NCI-H128 (cell line): ENCODE measurements around the gene CCDC150.
"Not testable (repeated sequence)": the region's sequence is repeated elsewhere in the genome, so short reads cannot be mapped to it uniquely, and the experiment has no call there.

Experiments used
- DNase-seq: peaks from one replicate; lab custom pipeline; 2025; ENCODE audit not compliant: unreplicated experiment; lab: John Stamatoyannopoulos, UW

Gene CCDC150

GRCh38 chr2:196710056-196710455 lies 70.5 kb downstream of the CCDC150 start:
- not testable (repeated sequence) for DNase-seq

GRCh38 chr2:196711625-196712024 lies 72.1 kb downstream of the CCDC150 start:
- DNase-seq = no peak

- DNase-seq = no peak
Measured at GRCh38 chr2:196712867-196713266, 73.4 kb downstream of the CCDC150 start.

- DNase-seq = no peak
Measured at GRCh38 chr2:196718419-196719109, 79.0 kb downstream of the CCDC150 start.

GRCh38 chr2:196719110-196719872 lies 79.8 kb downstream of the CCDC150 start:
- no peak for DNase-seq

GRCh38 chr2:196723571-196723970 lies 84.1 kb downstream of the CCDC150 start:
- no peak for DNase-seq

GRCh38 chr2:196725218-196725617 lies 85.7 kb downstream of the CCDC150 start:
- no peak for DNase-seq

GRCh38 chr2:196725882-196726281 lies 86.4 kb downstream of the CCDC150 start:
- no peak for DNase-seq

- DNase-seq = no peak
Measured at GRCh38 chr2:196729418-196729817, 89.9 kb downstream of the CCDC150 start.

GRCh38 chr2:196736646-196737045 lies 97.1 kb downstream of the CCDC150 start:
- not testable (repeated sequence) for DNase-seq

- no peak for DNase-seq
Measured at GRCh38 chr2:196737046-196737445, 97.5 kb downstream of the CCDC150 start.

- DNase-seq = no peak
Measured at GRCh38 chr2:196739031-196739430, 99.5 kb downstream of the CCDC150 start.

GRCh38 chr2:196742216-196742615 lies 102.7 kb downstream of the CCDC150 start:
- no peak for DNase-seq

- DNase-seq = no peak
Measured at GRCh38 chr2:196742685-196743084, 103.2 kb downstream of the CCDC150 start.

- no peak for DNase-seq
Measured at GRCh38 chr2:196743165-196743564, 103.7 kb downstream of the CCDC150 start.

GRCh38 chr2:196745711-196746110 lies 106.2 kb downstream of the CCDC150 start:
- DNase-seq = no peak

- no peak for DNase-seq
Measured at GRCh38 chr2:196747400-196747799, 107.9 kb downstream of the CCDC150 start.

- DNase-seq = no peak
Measured at GRCh38 chr2:196748123-196748522, 108.6 kb downstream of the CCDC150 start.

GRCh38 chr2:196750291-196750923 lies 110.9 kb downstream of the CCDC150 start:
- no peak for DNase-seq

- DNase-seq = no peak
Measured at GRCh38 chr2:196750977-196751631, 111.6 kb downstream of the CCDC150 start.
